ENCODE results near the gene KLK10. TPM values are rescaled to one million over a fixed set of nuclear protein-coding genes. Genes with fewer than 3 reads are reported as not detected.
A peak's percentile ranks its signal among the peaks of the same experiment; 100 is the strongest.

Gene KLK10
- total RNA-seq, 4 donors from 2014 or later, result 73.4 to 816 (median 310) TPM

GRCh38 chr19:50981587-50982146, 37.8 kb downstream of the KLK10 start:
- no peak for TF ChIP-seq POLR2A (IDR thresholded peaks at IDR 0.05)
- no peak for TF ChIP-seq CTCF (IDR thresholded peaks at IDR 0.05)
- no peak for DNase-seq
- peak overlapping the region in 1 of 4 donors; percentile 18 for H3K4me3 ChIP-seq

GRCh38 chr19:50980208-50980607, 39.3 kb downstream of the KLK10 start:
- H3K27ac ChIP-seq, result no peak overlapping the region
- no peak overlapping the region for H3K4me3 ChIP-seq
- intact Hi-C loops (cut with DNase I), result no loop called here
- no peak for DNase-seq
- TF ChIP-seq POLR2A (IDR thresholded peaks at IDR 0.05) (no peak), CTCF (IDR thresholded peaks at IDR 0.05) (no peak)
- H3K4me1 ChIP-seq, result peaks cover 5 to 33% (median 7%) of the 10 kb centered on the region in 3 donors
- H3K27me3 ChIP-seq, result peaks cover 0 to 77% (median 0%) of the 10 kb centered on the region in 4 donors
- H3K36me3 ChIP-seq, result no peaks in the 10 kb centered on the region
- 53 to 68% methylated on average over 5 to 10 of the region's 13 CpGs for WGBS, 2 donors
- H3K9me3 ChIP-seq, result no peaks in the 10 kb centered on the region

More at GRCh38 chr19:50981587-50982146, 37.8 kb downstream of the KLK10 start:
- Histone ChIP-seq H3K27ac (no peak overlapping the region), H3K4me1 (peaks cover 5 to 20% (median 7%) of the 10 kb centered on the region in 3 donors), H3K36me3 (no peaks in the 10 kb centered on the region), H3K9me3 (no peaks in the 10 kb centered on the region), H3K27me3 (peaks cover 0 to 69% (median 0%) of the 10 kb centered on the region in 4 donors)
- intact Hi-C loops (cut with DNase I), result no loop called here
- 34 to 55% methylated on average over 5 to 8 of the region's 11 CpGs for WGBS, 2 donors

DNA sequence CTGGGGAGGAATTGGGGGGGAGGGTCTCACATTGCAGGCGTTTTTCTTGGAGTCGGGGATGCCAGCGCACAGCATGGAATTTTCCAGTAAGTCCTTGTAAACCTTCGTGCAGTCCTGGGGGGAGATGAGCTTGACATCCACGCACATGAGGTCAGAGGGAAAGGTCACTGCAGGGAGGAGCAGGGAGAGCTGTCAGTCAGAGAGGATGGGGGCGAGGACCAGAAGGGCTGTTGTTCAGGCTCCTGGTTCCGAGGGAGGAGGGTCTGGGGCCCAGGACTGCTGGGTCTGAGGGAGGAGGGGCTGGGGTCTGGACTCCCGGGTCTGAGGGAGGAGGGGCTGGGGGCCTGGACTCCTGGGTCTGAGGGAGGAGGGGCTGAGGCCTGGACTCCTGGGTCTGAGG, 39.8 kb downstream of the KLK10 start:
- H3K4me3 ChIP-seq, result no peak overlapping the region
- intact Hi-C loops (cut with DNase I), result no loop called here
- WGBS, 2 donors, result 43 to 62% methylated on average over 5 to 6 of the region's 8 CpGs
- no peaks in the 10 kb centered on the region for H3K9me3 ChIP-seq
- no peak for TF ChIP-seq POLR2A (IDR thresholded peaks at IDR 0.05)
- TF ChIP-seq CTCF (IDR thresholded peaks at IDR 0.05), result no peak
- H3K27me3 ChIP-seq, result peaks cover 0 to 77% (median 0%) of the 10 kb centered on the region in 4 donors
- H3K4me1 ChIP-seq, result peaks cover 5 to 34% (median 7%) of the 10 kb centered on the region in 3 donors
- H3K27ac ChIP-seq, result no peak overlapping the region
- DNase-seq, result no peak
- H3K36me3 ChIP-seq, result no peaks in the 10 kb centered on the region

- intact Hi-C loops (cut with DNase I), result no loop called here
- H3K4me3 ChIP-seq, result no peak overlapping the region
- H3K36me3 ChIP-seq, result no peaks in the 10 kb centered on the region
- DNase-seq, result no peak
- H3K9me3 ChIP-seq, result no peaks in the 10 kb centered on the region
- H3K27ac ChIP-seq, result no peak overlapping the region
- peaks cover 5 to 30% (median 7%) of the 10 kb centered on the region in 3 donors for H3K4me1 ChIP-seq
- WGBS, 2 donors, result 23 to 32% methylated on average over 5 of the region's 5 CpGs
- no peak for TF ChIP-seq POLR2A (IDR thresholded peaks at IDR 0.05)
- TF ChIP-seq CTCF (IDR thresholded peaks at IDR 0.05), result no peak
- peaks cover 0 to 70% (median 0%) of the 10 kb centered on the region in 4 donors for H3K27me3 ChIP-seq
These were observed 40.6 kb downstream of the KLK10 start for GRCh38 chr19:50978772-50979390.

DNA sequence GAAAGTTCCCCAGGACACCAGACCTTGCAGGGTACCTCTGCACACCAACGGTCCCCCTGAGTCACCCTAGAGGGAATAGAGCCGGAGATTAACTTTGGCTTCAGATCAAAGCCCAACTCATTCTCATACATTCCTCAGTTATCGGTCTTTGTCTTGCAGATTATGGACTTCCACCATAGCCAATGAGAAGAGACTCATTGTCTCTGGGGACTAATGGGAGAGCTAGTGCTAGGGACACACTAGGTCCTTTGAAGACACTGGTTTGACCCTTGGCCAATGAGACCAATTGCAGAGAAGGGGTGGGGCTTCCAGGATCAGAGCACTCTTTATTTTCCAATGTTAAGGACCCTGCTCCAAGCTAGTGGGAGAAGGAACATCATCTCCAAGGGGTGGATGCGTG, 41.9 kb downstream of the KLK10 start:
- Histone ChIP-seq H3K36me3 (no peaks in the 10 kb centered on the region), H3K9me3 (no peaks in the 10 kb centered on the region), H3K27me3 (peaks cover 0 to 70% (median 0%) of the 10 kb centered on the region in 4 donors), H3K4me3 (no peak overlapping the region), H3K27ac (no peak overlapping the region), H3K4me1 (peaks cover 5 to 32% (median 7%) of the 10 kb centered on the region in 3 donors)
- no peak for TF ChIP-seq CTCF (IDR thresholded peaks at IDR 0.05)
- TF ChIP-seq POLR2A (IDR thresholded peaks at IDR 0.05), result no peak
- no peak for DNase-seq
- WGBS, 2 donors, result 58 to 62% methylated on average over 3 to 4 of the region's 4 CpGs
- intact Hi-C loops (cut with DNase I), result no loop called here
